NCI-H128 (cell line): ENCODE measurements around the gene IER3.
"Not testable (repeated sequence)": the region's sequence is repeated elsewhere in the genome, so short reads cannot be mapped to it uniquely, and the experiment has no call there.

Source experiments
- DNase-seq: peaks from one replicate; lab custom pipeline; 2025; ENCODE audit not compliant: unreplicated experiment; lab: John Stamatoyannopoulos, UW

IER3 gene

DNA sequence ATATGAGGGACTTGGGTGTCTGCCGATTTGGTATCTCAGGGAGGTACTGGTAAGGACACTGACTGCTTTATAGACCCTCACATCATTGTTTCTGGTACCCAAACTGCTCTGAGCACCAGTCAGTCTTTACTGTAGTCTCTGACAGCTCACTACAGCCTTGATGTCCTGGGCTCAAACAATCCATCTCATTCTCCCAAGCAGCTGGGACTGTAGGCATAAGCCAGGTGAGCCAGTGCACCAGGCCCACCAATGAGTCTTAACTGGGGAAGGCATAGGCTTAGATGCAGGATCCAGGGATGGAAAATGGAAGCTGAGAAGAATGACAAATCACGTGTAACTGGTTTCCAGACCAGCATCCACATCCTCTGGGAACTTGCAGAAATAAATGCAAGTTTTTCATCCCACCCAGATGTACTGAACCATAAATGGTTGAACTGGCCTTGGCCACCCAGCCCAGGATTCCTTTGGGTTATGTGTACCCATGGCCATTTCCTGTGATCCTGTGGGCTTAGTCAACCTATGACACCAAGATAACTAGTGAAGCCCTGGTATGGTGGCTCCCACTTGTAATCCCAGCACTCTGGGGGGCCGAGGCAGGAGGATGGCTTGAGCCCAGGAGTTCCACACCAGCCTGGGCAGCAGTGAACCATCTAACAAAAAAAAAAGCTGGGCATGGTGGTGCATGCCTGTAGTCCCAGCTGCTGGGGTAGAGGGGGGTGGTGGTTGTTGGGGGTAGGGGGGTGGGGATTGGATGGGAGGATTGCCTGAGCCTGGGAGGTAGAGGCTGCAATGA is 18.4 kb downstream of the IER3 start:
- no peak for DNase-seq

DNA sequence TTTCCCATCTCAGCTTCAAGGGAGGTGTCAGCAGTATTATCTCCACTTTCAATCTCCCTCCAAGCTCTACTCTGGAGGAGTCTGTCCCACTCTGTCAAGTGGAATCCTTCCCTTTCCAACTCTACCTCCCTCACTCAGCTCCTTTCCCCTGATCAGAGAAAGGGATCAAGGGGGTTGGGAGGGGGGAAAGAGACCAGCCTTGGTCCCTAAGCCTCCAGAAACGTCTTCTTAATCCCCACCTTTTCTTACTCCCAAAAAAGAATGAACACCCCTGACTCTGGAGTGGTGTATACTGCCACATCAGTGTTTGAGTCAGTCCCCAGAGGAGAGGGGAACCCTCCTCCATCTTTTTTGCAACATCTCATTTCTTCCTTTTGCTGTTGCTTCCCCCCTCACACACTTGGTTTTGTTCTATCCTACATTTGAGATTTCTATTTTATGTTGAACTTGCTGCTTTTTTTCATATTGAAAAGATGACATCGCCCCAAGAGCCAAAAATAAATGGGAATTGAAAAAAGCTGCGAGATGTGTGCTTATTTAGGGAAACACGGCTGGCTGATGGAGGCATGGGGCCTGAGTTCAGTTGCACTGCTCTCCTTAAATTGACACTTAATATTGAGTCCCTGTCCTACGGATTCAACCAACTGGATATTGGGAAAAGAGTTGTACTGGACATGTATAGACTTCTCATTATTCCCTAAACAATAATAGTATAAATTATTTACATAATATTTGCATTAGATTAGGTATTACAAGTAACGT is 19.3 kb downstream of the IER3 start:
- no peak for DNase-seq

DNA sequence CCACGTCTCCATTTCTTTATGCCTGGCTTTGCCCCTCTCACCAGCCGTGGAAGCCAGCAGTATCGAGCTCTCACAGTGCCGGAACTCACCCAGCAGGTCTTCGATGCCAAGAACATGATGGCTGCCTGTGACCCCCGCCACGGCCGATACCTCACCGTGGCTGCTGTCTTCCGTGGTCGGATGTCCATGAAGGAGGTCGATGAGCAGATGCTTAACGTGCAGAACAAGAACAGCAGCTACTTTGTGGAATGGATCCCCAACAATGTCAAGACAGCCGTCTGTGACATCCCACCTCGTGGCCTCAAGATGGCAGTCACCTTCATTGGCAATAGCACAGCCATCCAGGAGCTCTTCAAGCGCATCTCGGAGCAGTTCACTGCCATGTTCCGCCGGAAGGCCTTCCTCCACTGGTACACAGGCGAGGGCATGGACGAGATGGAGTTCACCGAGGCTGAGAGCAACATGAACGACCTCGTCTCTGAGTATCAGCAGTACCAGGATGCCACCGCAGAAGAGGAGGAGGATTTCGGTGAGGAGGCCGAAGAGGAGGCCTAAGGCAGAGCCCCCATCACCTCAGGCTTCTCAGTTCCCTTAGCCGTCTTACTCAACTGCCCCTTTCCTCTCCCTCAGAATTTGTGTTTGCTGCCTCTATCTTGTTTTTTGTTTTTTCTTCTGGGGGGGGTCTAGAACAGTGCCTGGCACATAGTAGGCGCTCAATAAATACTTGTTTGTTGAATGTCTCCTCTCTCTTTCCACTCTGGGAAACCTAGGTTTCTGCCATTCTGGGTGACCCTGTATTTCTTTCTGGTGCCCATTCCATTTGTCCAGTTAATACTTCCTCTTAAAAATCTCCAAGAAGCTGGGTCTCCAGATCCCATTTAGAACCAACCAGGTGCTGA is 20.3 kb downstream of the IER3 start:
- DNase-seq: not testable (repeated sequence)

DNA sequence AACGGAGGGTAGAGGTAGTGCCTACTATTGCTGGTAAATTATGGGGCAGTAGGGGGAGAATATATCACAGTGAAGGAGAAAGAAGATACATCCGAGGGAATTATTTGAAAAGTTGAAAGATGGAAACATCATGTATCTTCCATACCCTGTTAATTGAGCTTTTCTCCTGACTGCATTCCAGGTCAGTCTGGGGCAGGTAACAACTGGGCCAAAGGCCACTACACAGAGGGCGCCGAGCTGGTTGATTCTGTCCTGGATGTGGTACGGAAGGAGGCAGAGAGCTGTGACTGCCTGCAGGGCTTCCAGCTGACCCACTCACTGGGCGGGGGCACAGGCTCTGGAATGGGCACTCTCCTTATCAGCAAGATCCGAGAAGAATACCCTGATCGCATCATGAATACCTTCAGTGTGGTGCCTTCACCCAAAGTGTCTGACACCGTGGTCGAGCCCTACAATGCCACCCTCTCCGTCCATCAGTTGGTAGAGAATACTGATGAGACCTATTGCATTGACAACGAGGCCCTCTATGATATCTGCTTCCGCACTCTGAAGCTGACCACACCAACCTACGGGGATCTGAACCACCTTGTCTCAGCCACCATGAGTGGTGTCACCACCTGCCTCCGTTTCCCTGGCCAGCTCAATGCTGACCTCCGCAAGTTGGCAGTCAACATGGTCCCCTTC is 21.0 kb downstream of the IER3 start:
- not testable (repeated sequence) for DNase-seq

DNA sequence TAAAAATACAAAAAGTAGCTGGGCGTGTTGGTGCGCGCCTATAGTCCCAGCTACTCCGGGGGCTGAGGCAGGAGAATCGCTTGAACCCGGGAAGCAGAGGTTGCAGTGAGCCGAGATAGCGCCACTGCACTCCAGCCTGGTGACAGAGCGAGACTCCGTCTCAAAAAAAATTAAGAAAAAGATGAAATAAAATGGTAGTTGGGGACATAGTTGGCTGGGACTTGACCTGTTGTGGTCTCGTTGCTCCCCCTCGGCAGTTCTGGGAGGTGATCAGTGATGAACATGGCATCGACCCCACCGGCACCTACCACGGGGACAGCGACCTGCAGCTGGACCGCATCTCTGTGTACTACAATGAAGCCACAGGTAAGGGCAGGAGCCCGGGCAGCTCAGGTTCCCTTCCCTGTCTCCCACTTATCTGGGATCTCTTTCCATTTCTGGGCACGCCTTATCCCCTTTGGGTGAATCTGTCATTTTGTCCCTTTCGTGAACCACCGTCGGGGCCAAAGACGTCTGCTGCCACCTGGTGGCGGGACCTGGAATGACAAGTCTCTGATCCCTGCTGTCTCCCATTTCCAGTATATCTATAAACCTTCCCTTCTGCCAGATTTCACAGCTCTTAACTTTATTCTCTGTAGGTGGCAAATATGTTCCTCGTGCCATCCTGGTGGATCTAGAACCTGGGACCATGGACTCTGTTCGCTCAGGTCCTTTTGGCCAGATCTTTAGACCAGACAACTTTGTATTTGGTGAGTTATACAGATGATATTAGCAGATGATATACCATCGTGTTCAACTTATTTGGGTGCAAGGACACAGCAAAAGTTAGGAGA is 21.9 kb downstream of the IER3 start:
- peak; percentile 47 for DNase-seq

DNA sequence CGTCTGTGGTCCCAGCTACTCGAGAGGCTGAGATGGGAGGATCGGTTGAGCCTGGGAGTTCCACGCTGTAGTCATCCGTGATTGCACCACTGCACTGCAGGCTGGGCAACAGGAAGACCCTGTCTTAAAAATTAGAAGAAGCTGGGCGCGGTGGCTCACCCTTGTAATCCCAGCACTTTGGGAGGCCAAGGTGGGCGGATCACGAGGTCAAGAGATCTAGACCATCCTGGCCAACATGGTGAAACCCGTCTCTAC is 22.4 kb downstream of the IER3 start:
- DNase-seq: not testable (repeated sequence)

DNA sequence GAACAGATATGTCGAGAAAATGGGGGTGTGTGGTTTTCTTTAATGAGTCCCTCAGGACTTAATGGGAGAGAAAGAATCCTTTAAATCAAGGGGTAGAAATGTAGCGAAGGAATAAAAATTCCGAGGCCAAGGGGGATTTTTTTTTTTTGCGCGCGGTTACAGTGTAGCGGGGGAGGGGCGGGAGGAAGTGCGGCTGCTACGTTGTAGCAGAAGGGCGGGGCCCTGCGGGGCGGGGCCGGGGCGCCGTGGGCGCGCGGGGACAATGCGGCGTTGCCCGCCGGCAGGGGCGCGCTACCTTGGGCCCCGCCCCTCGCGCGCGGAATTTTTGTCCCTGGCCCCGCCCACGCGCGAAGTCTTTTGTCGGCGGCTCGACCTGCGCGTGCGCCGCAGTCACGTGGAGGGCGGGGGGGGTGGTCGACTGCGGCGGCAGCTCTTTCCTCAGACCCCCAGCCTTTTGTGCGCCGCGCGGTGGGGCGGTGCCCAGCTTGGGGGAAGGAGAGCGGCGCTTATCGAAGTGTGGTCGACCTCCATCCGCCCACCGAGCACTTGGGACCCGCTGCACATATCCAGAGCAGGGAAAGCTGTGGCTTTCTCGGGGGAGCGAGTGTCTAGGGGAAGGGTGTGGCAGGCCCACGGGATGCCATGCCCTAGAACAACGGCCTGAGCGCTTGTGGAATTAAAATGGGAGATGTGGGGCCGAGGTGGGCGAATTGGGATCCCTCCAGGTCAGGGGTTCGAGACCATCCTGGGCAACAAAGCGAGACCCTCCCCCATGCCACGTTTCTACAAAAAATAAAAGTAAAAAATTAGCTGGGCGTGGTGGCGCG is 22.9 kb downstream of the IER3 start:
- DNase-seq: peak; percentile 72

DNA sequence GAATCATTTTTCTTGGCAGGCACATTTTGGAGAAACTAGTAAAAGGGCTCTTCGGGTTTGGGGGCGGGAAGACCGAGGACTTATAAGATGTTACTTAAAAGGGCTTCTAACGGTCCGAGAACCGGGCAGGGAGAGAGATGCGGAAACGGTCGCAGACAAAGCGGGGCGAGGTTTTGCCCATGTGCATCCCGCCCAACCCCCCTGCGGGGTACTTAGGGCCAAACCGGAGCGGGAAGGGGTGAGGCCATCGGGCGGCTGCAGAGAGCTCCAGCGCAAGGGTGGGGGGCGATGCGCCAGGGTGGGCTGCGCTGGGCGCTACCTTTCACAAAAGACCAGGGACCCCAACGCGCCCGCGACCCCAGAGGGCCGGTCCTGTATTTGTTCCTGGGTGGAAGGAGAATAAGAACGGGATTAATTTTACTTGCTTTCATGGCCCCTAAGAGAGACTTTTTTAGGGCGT is 23.6 kb downstream of the IER3 start:
- DNase-seq: peak; percentile 22

DNA sequence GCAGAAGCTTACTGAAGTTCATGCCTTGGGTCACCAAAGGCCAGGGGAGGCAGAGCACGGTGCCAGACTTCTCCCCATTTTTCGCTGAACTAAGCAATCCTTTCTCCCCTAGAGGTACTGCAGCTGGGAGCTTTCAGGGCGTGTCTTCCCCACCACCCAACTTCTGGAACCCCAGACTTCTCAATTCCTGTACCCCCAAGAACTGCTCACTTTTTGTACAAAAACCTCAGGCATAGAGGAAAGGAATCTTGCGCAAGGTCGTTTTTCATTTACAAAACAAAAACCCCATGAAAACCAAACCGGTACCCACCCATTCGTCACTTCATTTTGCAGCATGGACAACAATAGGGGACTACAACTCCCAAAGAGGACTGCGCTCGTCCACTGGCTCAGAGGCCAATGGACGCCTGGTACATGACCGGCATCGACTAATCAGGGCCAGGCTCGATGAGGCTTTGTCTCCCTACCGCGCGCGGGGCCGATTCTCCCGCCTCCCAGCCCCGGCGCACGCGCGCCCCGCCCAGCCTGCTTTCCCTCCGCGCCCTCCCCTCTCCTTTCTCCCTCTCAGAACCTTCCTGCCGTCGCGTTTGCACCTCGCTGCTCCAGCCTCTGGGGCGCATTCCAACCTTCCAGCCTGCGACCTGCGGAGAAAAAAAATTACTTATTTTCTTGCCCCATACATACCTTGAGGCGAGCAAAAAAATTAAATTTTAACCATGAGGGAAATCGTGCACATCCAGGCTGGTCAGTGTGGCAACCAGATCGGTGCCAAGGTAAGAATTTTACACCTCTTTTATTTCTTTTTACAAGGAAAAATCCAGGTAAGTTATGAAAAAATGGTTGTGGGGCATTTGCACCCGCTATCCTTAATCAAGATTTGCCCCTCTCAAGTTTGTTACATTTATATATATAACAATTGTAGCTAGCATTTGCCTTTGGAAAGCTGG is 24.3 kb downstream of the IER3 start, which contains the start of gene TUBB:
TUBB (plus strand) TSS at position 562 of the 947 bp plus-strand sequence; CDS start at position 717, 155 bp downstream.
- peak; percentile 94 for DNase-seq

DNA sequence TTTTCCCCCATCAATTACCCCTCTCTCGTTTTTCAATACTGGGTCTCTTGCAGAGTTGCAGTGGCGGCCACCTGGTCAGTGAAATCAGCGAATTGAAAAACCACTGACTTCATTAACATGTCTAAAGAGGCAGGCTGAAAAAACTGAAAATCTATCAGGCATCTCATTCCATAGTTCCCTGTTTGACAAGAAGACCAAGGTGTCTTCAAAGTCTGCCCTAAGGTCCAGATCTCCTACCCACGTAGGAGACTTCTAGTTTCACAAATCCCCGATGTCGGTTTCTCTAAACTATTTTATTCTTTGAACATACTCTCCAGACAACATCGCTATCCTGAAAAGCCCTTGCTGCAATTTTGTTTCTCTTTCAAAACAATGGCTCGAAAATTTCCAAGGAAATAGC is 25.0 kb downstream of the IER3 start:
- no peak for DNase-seq

DNA sequence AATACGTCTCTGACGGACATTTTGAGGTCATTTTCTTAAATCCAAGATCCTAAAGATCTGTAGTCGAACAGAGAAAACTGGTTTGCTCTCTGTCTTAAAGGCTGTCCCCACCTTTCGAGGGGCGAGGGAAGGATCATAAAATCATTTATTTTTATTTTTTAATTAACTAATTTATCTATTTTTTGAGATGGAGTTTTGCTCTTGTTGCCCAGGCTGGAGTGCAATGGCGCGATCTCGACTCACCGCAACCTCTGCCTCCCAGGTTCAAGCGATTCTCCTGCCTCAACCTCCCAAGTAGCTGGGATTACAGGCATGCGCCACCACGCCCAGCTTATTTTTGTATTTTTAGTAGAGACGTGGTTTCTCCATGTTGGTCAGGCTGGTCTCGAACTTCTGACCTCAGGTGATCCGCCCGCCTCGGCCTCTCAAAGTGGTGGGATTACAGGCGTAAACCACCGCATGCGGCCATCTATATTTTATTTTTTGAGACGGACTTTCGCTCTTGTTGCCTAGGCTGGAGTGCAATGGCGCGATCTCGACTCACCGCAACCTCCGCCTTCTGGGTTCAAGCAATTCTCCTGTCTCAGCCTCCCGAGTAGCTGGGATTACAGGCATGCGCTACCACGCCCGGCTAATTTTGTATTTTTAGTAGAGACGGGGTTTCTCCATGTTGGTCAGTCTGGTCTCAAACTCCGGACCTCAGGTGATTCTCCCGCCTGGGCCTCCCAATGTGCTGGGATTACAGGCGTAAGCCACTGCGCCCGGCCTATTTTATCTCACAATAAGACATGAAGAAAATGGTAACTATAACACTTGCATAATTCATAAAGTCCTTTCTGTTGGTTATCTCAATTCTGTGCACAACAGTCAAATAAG is 26.3 kb downstream of the IER3 start:
- not testable (repeated sequence) for DNase-seq

DNA sequence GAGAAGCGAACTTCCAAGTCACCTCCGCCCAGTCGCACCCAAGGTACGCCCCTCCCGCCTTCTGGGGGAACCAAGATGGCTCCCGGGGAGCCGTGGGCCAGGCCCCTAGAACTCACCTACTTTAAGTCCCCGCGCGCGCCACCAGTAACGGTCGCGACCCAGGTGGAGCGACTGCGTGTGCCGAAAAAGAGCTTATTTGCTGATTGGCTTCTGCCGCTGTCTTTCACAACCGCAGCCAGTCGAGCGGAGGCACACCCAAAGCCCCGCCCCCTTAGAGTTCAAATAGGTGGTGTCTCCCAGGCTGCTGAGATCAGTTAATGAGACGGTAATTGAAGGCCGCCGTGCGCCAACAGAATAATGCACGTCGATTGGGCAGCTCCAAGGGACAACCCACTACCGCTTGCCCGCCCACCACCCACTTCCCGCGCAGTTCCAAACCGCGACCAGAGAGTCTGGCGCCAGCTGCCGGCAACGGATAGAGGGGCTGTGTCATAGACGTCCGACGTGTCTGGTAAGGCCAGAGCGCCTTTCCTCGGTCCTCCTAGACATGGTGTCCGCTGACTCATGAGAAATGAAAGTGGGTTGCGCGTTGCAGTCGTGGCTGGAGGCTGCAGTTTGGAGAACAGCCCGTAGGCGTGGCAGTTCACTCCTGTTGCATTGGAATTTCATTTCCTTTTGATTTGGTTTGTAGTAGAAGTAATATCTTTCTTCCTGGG is 27.1 kb downstream of the IER3 start, which contains the start of gene MDC1:
MDC1 (minus strand) TSS at position 153 of the 716 bp plus-strand sequence. CDS start 2,106 bp downstream, outside the sequence.
- DNase-seq: peak; percentile 100

DNA sequence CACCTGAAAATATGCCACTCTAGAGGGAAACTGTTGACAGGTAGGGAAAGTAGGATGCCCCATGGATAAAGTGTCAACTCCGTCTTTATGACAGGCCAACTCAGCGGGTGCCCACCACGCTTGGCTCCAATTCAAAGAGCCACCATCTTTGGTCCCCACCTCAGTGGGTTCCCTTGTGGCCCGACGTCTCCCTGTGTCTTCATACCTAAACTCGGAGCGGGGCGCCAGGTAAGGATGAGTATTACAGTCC is 27.5 kb downstream of the IER3 start:
- DNase-seq: no peak

DNA sequence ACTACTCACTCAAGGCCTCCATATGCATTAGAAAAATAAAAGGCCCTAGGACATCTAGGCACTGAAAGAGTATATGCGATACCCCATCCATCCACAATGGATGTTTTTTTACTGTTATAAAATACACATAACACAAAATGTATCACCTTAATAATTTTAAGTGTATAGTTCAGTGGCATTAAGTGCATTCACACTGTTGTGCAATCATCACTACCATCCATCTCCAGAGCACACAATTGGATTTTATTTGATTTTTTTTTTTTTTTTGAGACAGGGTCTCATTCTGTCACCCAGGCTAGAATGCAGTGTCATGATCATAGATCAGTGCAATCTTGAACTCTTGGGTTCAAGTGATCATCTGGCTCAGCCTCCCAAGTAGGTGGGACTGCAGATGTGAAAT is 30.1 kb downstream of the IER3 start:
- DNase-seq: no peak

DNA sequence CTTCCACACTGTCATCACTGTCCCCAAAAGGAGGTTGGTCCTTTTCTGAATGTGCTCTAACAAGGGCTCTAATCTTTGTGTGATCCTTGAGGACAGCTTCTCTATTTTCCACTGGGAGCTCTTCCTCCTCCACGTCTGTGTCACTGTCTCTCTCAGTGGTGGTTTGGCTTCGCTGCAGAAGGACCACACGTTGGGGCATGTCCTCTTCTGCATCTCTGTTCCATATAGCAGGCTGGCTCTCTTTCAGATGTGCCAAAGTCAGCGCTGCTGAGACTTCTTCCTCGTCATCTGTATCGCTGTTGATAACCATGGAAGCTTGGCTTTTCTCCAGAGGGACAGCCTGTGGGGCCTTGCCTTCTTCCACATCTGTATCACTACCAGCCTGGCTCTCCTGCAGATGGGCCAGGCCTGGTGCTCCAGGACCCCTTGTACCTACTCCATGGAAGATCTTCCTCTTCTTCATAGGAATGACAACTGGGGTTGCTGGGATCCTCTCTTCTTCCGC is 31.9 kb downstream of the IER3 start:
- DNase-seq: no peak

DNA sequence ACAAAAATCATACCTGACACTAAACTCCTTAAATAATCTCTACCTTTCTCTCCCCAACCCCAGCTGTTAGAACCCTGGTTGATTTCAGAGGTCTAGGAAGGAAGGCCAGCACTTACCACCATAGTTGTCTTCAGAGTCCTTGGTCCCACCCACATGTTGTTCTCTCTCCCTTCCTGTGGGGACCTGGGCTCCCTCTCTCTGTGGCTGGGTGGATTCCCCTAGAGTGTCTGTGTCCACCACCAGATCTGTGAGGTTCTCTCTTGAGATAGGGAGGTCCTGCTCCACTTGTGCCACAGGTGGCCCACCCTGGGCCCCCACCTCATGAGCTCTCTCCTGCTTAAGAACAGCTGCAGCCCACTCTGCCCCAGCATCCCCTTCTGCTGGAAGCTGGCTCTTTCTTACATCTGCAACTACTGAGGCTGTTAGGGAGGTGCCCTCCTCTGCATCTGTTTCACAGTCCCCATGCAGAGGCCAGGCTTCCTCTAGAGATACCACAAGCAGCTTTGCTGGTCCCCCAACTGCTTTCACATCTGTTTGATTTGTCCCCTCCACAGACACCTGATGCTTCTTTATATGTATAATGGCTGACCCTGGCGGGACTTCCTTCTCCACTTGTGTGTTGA is 32.5 kb downstream of the IER3 start:
- DNase-seq: no peak
